ENCODE measurements around the gene MTUS2. TPM values are rescaled to one million over a fixed set of nuclear protein-coding genes. Genes with fewer than 3 reads are reported as not detected.
A peak's percentile ranks its signal among the peaks of the same experiment; 100 is the strongest.

The MTUS2 gene
- total and polyA plus RNA-seq, 4 donors, result under 0.01 to 0.70 (median 0.15) TPM

DNA sequence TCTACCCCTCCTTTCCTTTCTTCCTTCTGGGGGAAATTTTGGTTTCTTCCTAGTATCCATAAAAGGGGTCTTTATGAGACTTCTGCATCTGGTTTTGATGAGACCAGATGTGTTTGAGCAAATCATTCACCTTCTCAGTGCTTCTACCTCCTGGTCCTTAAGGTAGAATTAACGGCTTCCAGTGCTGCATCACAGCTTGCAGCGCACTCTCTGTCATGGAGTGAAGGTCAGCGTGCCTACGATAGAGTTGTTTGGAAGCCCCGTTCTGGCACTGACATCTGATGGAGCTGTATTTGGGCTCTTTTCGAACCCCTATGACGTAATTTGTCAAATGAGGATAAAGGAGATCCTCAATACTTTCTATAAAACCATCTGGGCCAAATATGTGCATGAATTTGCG lies 164.2 kb downstream of the MTUS2 start:
- Histone ChIP-seq H3K9ac (ENCODE audit: low read depth in 1 of 2, low read length in 2 of 2) (no peak overlapping the region), H3K4me3 (ENCODE audit: low read depth in 1 of 3, low read length in 3 of 3) (no peak overlapping the region), H3K27ac (ENCODE audit: low read depth in 1 of 2, low read length in 2 of 2) (peak overlapping the region; percentile 17 to 78), H3K4me1 (ENCODE audit: control insufficient read depth in 4 of 4, insufficient read depth in 4 of 4, low read length in 3 of 4) (peaks cover 4 to 31% (median 29%) of the 10 kb centered on the region in 4 donors), H3K9me3 (ENCODE audit: control insufficient read depth in 4 of 4, low read length in 3 of 4) (no peaks in the 10 kb centered on the region), H3K36me3 (ENCODE audit: control insufficient read depth in 4 of 4, insufficient read depth in 3 of 4, low read depth in 1 of 4, low read length in 3 of 4) (no peaks in the 10 kb centered on the region), H3K27me3 (ENCODE audit: control insufficient read depth in 4 of 4, insufficient read depth in 4 of 4, low read length in 3 of 4) (no peaks in the 10 kb centered on the region)
- WGBS, result 45% methylated on average over 8 of the region's 8 CpGs
- DNase-seq (ENCODE audit: low spot score), result no peak
- TF ChIP-seq FOXA1 (IDR thresholded peaks at IDR 0.05), result no peak
- no peak for TF ChIP-seq GABPA (IDR thresholded peaks at IDR 0.05 in 1 of 2, conservative IDR thresholded peaks at IDR 0.05 in 1 of 2)
- no peak for TF ChIP-seq TAF1 (conservative IDR thresholded peaks at IDR 0.05)
- no peak for TF ChIP-seq RAD21 (IDR thresholded peaks at IDR 0.05)
- TF ChIP-seq, protein P1, sequence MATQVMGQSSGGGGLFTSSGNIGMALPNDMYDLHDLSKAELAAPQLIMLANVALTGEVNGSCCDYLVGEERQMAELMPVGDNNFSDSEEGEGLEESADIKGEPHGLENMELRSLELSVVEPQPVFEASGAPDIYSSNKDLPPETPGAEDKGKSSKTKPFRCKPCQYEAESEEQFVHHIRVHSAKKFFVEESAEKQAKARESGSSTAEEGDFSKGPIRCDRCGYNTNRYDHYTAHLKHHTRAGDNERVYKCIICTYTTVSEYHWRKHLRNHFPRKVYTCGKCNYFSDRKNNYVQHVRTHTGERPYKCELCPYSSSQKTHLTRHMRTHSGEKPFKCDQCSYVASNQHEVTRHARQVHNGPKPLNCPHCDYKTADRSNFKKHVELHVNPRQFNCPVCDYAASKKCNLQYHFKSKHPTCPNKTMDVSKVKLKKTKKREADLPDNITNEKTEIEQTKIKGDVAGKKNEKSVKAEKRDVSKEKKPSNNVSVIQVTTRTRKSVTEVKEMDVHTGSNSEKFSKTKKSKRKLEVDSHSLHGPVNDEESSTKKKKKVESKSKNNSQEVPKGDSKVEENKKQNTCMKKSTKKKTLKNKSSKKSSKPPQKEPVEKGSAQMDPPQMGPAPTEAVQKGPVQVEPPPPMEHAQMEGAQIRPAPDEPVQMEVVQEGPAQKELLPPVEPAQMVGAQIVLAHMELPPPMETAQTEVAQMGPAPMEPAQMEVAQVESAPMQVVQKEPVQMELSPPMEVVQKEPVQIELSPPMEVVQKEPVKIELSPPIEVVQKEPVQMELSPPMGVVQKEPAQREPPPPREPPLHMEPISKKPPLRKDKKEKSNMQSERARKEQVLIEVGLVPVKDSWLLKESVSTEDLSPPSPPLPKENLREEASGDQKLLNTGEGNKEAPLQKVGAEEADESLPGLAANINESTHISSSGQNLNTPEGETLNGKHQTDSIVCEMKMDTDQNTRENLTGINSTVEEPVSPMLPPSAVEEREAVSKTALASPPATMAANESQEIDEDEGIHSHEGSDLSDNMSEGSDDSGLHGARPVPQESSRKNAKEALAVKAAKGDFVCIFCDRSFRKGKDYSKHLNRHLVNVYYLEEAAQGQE (IDR thresholded peaks at IDR 0.05), result no peak
- TF ChIP-seq CTCF (IDR thresholded peaks at IDR 0.05; ENCODE audit: low read depth, low read length, missing input control), result no peak
- TF ChIP-seq EGR1 (IDR thresholded peaks at IDR 0.05; ENCODE audit: low read depth in 2 of 2), result no peak
- TF ChIP-seq HNF4A (conservative IDR thresholded peaks at IDR 0.05), result no peak
- no peak for TF ChIP-seq SP1 (IDR thresholded peaks at IDR 0.05)
- TF ChIP-seq, protein P2, sequence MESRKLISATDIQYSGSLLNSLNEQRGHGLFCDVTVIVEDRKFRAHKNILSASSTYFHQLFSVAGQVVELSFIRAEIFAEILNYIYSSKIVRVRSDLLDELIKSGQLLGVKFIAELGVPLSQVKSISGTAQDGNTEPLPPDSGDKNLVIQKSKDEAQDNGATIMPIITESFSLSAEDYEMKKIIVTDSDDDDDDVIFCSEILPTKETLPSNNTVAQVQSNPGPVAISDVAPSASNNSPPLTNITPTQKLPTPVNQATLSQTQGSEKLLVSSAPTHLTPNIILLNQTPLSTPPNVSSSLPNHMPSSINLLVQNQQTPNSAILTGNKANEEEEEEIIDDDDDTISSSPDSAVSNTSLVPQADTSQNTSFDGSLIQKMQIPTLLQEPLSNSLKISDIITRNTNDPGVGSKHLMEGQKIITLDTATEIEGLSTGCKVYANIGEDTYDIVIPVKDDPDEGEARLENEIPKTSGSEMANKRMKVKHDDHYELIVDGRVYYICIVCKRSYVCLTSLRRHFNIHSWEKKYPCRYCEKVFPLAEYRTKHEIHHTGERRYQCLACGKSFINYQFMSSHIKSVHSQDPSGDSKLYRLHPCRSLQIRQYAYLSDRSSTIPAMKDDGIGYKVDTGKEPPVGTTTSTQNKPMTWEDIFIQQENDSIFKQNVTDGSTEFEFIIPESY (IDR thresholded peaks at IDR 0.05), result no peak
- TF ChIP-seq NR2F2 (IDR thresholded peaks at IDR 0.05), result no peak
- TF ChIP-seq YY1 (IDR thresholded peaks at IDR 0.05), result no peak
- TF ChIP-seq MAX (IDR thresholded peaks at IDR 0.05), result no peak
- TF ChIP-seq RXRA (IDR thresholded peaks at IDR 0.05), result no peak

DNA sequence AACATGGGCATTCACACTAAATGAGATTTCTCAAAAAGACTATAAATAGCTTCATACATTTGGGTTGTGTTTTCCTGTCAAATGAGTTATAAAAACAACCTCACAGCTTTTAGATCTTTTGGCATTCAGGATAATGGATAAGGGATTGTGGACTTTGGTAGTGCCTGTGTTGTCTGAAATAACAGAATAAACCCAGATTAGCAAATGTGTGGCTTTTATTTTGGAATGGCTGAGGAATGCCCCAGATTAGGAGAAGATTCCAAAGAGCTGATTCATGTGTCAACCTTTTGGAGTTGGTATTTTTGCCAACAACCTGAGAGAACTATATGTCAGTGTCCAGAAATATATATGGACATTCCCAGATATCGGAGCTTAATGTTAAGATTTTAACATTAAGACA lies 164.7 kb downstream of the MTUS2 start:
- Histone ChIP-seq H3K4me1 (ENCODE audit: control insufficient read depth in 4 of 4, insufficient read depth in 4 of 4, low read length in 3 of 4) (peaks cover 4 to 31% (median 29%) of the 10 kb centered on the region in 4 donors), H3K9me3 (ENCODE audit: control insufficient read depth in 4 of 4, low read length in 3 of 4) (no peaks in the 10 kb centered on the region), H3K36me3 (ENCODE audit: control insufficient read depth in 4 of 4, insufficient read depth in 3 of 4, low read depth in 1 of 4, low read length in 3 of 4) (no peaks in the 10 kb centered on the region), H3K9ac (ENCODE audit: low read depth in 1 of 2, low read length in 2 of 2) (no peak overlapping the region), H3K4me3 (ENCODE audit: low read depth in 1 of 3, low read length in 3 of 3) (no peak overlapping the region), H3K27me3 (ENCODE audit: control insufficient read depth in 4 of 4, insufficient read depth in 4 of 4, low read length in 3 of 4) (no peaks in the 10 kb centered on the region), H3K27ac (ENCODE audit: low read depth in 1 of 2, low read length in 2 of 2) (peak overlapping the region; percentile 17 to 78)
- no peak for DNase-seq (ENCODE audit: low spot score)
- WGBS, result 46% methylated on average over 1 of the region's 1 CpG
- TF ChIP-seq HNF4A (conservative IDR thresholded peaks at IDR 0.05) (peak; percentile 58 to 87), CTCF (IDR thresholded peaks at IDR 0.05; ENCODE audit: low read depth, low read length, missing input control) (no peak), NR2F2 (IDR thresholded peaks at IDR 0.05) (no peak), FOXA2 (IDR thresholded peaks at IDR 0.05) (no peak), JUND (IDR thresholded peaks at IDR 0.05) (peak; percentile 14 to 86), RAD21 (IDR thresholded peaks at IDR 0.05) (peak in 1 of 2 donors; percentile 36), EGR1 (IDR thresholded peaks at IDR 0.05; ENCODE audit: low read depth in 2 of 2) (no peak), RXRA (IDR thresholded peaks at IDR 0.05) (peak in 1 of 2 donors; percentile 62), FOXA1 (IDR thresholded peaks at IDR 0.05) (no peak), SP1 (IDR thresholded peaks at IDR 0.05) (peak; percentile 32), YY1 (IDR thresholded peaks at IDR 0.05) (peak; percentile 18), TAF1 (conservative IDR thresholded peaks at IDR 0.05) (no peak)
- TF ChIP-seq, protein P1 (IDR thresholded peaks at IDR 0.05), result no peak
- TF ChIP-seq, protein P3, sequence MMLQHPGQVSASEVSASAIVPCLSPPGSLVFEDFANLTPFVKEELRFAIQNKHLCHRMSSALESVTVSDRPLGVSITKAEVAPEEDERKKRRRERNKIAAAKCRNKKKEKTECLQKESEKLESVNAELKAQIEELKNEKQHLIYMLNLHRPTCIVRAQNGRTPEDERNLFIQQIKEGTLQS (IDR thresholded peaks at IDR 0.05), result no peak
